ENCODE results near the gene LRRC4C.

LRRC4C gene

GRCh38 chr11:41459465-41460401 lies at the start of gene LRRC4C:
TSS of gene LRRC4C (minus strand) at chr11:41459652.
- no peak for DNase-seq (ENCODE audit: low read depth in 2 of 2)

GRCh38 chr11:41508121-41508520 lies 48.7 kb upstream of the LRRC4C start:
- DNase-seq (ENCODE audit: low read depth in 2 of 2): no peak

DNA sequence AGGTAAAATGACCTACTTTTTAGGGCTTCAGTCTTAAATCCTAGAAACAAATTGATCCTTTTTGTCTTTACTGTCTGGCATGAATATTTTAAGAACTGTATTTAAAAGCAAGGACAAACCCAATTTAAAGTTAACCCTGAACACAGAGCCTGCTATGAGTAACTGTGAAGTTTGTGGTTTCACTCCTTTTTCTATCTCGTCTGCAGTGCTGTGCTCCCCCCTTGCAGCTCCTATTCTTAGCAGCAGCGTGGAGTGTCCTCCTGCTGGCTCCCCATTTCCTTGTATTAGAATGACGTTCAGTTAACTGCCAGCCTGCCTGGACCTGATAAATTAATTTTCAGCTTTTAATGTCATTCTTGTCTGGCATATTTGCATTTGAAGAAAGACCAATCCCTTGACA lies 40.0 kb upstream of the LRRC4C start:
- no peak for DNase-seq (ENCODE audit: low read depth in 2 of 2)

GRCh38 chr11:41498726-41499125 lies 39.3 kb upstream of the LRRC4C start:
- no peak for DNase-seq (ENCODE audit: low read depth in 2 of 2)

DNA sequence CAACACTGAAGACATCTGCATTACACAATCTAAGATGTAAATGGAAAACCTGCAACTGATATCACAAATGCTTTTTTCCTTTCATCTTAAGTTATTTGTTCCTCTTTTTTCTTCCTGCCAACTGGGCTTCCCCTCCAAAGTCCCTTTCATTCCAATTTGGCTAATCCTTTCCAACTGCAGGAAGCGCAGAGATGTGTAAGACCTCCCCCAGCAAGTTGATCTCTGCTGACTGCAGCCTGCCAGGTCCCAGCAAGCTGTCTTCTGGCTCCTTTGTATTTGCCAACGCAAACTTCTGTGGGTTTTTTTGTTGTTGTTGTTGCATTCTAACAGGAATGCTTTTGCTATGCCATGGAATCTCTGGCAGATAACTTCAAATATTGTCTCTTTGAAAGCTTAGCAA lies 38.5 kb upstream of the LRRC4C start:
- no peak for DNase-seq (ENCODE audit: low read depth in 2 of 2)

- no peak for DNase-seq (ENCODE audit: low read depth in 2 of 2)
These were observed 35.3 kb upstream of the LRRC4C start for GRCh38 chr11:41494716-41495115.

GRCh38 chr11:41486424-41486823 lies 27.0 kb upstream of the LRRC4C start:
- DNase-seq (ENCODE audit: low read depth in 2 of 2): no peak

- no peak for DNase-seq (ENCODE audit: low read depth in 2 of 2)
These were observed 24.5 kb upstream of the LRRC4C start for GRCh38 chr11:41483956-41484355.

GRCh38 chr11:41479179-41479578 lies 19.7 kb upstream of the LRRC4C start:
- no peak for DNase-seq (ENCODE audit: low read depth in 2 of 2)

GRCh38 chr11:41461057-41461681 lies 1.7 kb upstream of the LRRC4C start:
- no peak for DNase-seq (ENCODE audit: low read depth in 2 of 2)

- DNase-seq (ENCODE audit: low read depth in 2 of 2): no peak
These were observed 811 bp downstream of the LRRC4C start for GRCh38 chr11:41458641-41459040.

- no peak for DNase-seq (ENCODE audit: low read depth in 2 of 2)
These were observed 1.3 kb downstream of the LRRC4C start for GRCh38 chr11:41458154-41458553.

- DNase-seq (ENCODE audit: low read depth in 2 of 2): no peak
These were observed 2.0 kb downstream of the LRRC4C start for GRCh38 chr11:41457216-41458014.

- DNase-seq (ENCODE audit: low read depth in 2 of 2): no peak
These were observed 3.2 kb downstream of the LRRC4C start for GRCh38 chr11:41456269-41456668.

GRCh38 chr11:41451011-41451410 lies 8.4 kb downstream of the LRRC4C start:
- no peak for DNase-seq (ENCODE audit: low read depth in 2 of 2)

- DNase-seq (ENCODE audit: low read depth in 2 of 2): no peak
These were observed 9.9 kb downstream of the LRRC4C start for GRCh38 chr11:41449483-41450050.

GRCh38 chr11:41446566-41446965 lies 12.9 kb downstream of the LRRC4C start:
- no peak for DNase-seq (ENCODE audit: low read depth in 2 of 2)

DNA sequence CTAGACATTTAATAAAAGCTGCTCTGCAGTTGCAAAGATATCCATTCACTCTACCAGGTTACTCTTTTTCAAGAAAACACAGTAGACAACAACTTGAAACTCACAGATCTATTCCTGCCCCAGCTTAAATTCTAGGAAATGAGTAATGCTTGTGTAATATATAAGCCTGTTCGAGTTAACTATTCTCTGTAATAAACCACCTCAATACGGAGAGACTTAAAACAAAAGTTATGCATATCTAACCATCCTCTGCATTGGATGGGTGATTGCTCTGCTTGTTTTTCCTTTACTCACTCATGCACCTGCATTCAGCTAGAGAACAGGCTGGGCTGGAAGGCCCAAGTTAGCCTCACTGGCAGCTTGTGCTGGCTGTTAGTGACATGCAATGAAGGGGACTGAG lies 13.3 kb downstream of the LRRC4C start:
- DNase-seq (ENCODE audit: low read depth in 2 of 2): no peak

GRCh38 chr11:41437006-41437490 lies 22.4 kb downstream of the LRRC4C start:
- no peak for DNase-seq (ENCODE audit: low read depth in 2 of 2)

DNA sequence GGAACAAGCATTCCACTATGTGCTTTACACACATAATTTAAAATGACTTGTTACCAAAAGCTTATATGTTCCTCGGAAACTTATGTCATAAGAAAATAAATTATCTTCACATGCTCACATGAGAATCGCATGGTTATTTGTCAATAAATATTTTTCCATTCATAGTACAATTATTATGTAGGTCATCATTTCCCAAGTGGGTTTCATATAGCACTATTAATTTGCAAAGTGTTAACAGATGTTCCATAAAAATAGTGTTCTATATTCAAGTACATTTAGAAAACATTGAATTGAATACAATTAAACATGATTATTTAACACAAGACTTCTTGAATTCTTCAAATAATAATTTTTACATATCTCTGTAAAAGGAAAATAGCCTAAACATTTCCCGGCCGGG lies 23.9 kb downstream of the LRRC4C start:
- DNase-seq (ENCODE audit: low read depth in 2 of 2): no peak

- DNase-seq (ENCODE audit: low read depth in 2 of 2): no peak
These were observed 27.7 kb downstream of the LRRC4C start for GRCh38 chr11:41431784-41432183.

GRCh38 chr11:41419901-41420300 lies 39.6 kb downstream of the LRRC4C start:
- no peak for DNase-seq (ENCODE audit: low read depth in 2 of 2)

Measured in stimulated activated CD8-positive, alpha-beta memory T cell treated with anti-CD3 and anti-CD28 coated beads, Interleukin-15, amount 100 ng/mL, for 4 hours (primary cell).